Uterus (tissue), 2 donors: Measurements from ENCODE around the gene UNC93B1.

Experiments
- CTCF ChIP-seq, 4 experiments: fragments of 200-600 bp in 2 of 4; fragments of 450-650 bp in 2 of 4; sonication (generic) in 2 of 4; IDR thresholded peaks; one replicate each; pipeline ENCODE4 v1.5.1; 2016 to 2019; ENCODE audit warnings: antibody characterized with exemption in 4 of 4, mild to moderate bottlenecking in 2 of 4, moderate library complexity in 1 of 4
- POLR2A ChIP-seq, 2 donors: fragments of 450-650 bp; IDR thresholded peaks; one replicate each; pipeline ENCODE4 v1.6.1; 2016; ENCODE audit warnings: antibody characterized with exemption in 2 of 2, mild to moderate bottlenecking in 1 of 2, moderate library complexity in 1 of 2

- TF ChIP-seq CTCF (IDR thresholded peaks at IDR 0.05) (no peak), POLR2A (IDR thresholded peaks at IDR 0.05) (no peak)
Measured at GRCh38 chr11:68043349-68044144, 39.6 kb upstream of the UNC93B1 start.
